MM.1S (cell line): ENCODE data around the gene FBXO45.
"Not testable (repeated sequence)": the region's sequence is repeated elsewhere in the genome, so short reads cannot be mapped to it uniquely, and the experiment has no call there.

Source experiments
- CTCF ChIP-seq: fragments of 300-600 bp; sonication (generic); IDR thresholded peaks from 2 replicates; pipeline ENCODE4 v1.5.1; 2016; ENCODE audit warnings: antibody characterized with exemption, low read length, mixed read lengths
- EZH2 ChIP-seq: fragments of 300-600 bp; sonication (generic); optimal IDR thresholded peaks from 2 replicates; pipeline ENCODE3; 2017; ENCODE audit warnings: low read depth, mild to moderate bottlenecking, antibody characterized with exemption, low read length, mixed read lengths

- not testable (repeated sequence) for TF ChIP-seq EZH2, CTCF
These were observed 69.5 kb downstream of the FBXO45 start for GRCh38 chr3:196637941-196638340.
